HT1080 (cell line): Measurements from ENCODE around the gene POU2F3. TPM values are rescaled to one million over a fixed set of nuclear protein-coding genes. Genes with fewer than 3 reads are reported as not detected.

Experiments
- DNase-seq: peaks from one replicate; pipeline ENCODE4 v3.0.0-alpha.2; 2015; ENCODE audit warnings: low read depth
- small RNA-seq: library from RNA; depleted of rRNA; stranded (forward); fragments of <200 nt; gene quantifications from one replicate; pipeline ENCODE3, GENCODE V24; 2014
- total RNA-seq: library from RNA; depleted of rRNA; stranded (reverse); fragments of >200 nt; shearing (Covaris generic); gene quantifications from 2 replicates; pipeline ENCODE4 v1.2.3, GENCODE V29; 2014; rRNA removed

Gene POU2F3
- total RNA-seq, 1 experiment from 2014 or later = not detected

DNA sequence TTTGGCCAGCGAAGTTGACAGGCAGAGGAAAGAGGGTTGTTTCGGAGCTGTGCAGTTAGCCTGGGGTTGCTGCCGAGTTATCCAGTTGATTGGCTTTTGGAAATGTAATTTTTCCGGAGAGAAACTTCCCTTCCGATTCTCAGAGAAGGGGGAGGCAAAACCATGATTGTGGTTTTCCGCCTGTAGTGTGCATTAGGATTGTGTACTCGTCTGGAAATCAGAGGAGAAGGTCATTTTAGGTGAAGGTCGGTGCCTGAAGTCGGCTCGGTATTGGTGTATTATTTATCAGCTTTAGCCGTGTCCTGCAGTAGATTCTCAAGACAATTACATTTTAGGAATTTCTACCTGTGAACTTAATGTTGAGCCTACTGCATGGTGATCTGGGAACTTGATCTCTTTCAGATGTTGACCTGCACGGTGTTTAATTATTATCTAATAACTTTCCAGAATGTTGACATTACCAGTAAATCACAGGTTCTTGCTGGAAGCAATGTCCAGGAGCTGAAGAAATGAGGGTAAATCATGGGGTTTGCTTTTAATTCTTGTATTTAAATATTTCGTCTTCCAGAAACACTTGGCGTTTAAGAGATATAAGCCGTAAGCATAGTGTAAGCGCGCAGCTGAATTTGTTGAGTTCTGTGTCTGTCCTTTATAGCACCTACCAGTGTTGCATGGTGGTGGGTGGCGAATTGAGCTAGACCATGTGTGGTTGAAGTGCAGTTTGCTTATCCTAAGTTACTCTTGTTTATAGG, 97.6 kb downstream of the POU2F3 start:
- DNase-seq = no peak

DNA sequence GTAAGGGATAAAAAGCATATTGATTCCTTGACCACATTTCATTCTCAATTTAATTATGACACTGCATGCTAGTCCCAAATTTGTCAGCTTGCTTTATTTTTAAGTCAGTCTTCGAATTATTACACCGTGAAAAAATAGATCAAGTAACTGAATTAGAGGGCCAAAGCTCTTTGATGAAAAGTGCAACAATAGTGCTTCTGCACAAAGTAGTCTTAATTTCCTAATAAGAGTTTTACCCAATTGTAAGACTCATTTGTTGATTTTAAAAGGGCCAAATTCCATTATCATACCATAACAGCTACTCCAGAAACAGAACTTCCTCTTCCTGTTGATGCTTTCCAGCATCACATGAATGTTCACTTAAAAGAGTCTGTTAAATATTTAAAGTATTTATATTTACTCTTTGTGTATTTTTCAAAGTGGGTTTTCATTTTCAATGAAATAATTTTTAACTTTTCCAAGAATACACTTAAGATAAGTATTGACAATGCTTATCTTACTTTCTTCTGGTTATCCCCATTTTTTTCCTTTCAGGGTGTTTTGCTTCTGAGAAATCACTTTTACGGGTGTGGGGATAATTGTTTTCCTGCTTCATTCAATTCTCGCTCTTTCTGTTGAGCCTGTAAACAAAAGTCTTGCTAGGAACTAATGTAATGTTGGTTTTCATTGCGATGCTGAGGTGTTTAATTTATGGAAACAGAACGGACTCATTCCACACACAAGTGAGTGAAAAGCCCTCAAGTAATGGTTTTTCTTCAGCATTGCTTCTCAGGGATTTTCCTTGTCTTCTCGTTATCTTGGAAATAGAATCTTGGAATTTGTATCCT, 98.4 kb downstream of the POU2F3 start:
- no peak for DNase-seq

- no peak for DNase-seq
Observed at GRCh38 chr11:120339394-120339890, 99.5 kb downstream of the POU2F3 start.

GRCh38 chr11:120340529-120340928, 100.6 kb downstream of the POU2F3 start:
- no peak for DNase-seq

DNA sequence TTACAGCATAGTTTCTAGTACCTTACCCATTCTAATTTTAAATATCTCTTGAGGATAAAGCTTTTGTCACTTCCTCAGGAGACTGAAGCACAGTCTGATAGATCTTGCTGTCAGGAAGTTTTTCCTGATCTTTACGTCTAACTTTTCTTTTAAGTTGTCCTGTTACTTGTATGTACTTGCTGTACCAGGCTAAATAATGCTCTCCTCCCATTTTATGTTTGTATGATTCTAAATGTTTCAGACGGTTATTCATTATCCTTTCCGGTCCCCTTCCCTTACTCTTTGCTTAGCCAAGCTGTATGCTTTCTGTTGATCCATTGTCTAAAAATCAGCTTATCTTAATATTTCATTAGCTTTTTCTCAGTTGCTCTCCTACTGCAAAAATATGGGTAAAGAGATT, 102.3 kb downstream of the POU2F3 start:
- DNase-seq = no peak

DNA sequence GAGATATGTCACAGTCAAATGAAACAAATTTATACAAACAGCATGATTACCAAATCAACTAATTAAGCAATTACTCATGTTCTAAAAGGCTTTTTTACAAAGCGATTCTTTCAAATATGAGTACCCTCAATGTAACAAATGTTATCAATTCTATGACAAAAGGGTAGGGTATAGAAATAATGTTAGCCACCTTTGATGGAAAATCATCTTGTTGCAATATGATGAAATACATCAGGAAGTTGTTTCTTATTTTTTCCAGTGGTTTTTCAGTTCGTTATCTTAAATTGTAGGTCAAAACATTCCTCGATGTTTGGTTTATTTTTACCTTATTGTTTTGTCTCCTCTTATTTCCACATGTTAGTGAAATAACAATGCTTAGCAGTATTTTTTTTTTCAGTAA, 102.7 kb downstream of the POU2F3 start:
- DNase-seq = no peak

- DNase-seq = no peak
Observed at GRCh38 chr11:120343429-120343828, 103.5 kb downstream of the POU2F3 start.

DNA sequence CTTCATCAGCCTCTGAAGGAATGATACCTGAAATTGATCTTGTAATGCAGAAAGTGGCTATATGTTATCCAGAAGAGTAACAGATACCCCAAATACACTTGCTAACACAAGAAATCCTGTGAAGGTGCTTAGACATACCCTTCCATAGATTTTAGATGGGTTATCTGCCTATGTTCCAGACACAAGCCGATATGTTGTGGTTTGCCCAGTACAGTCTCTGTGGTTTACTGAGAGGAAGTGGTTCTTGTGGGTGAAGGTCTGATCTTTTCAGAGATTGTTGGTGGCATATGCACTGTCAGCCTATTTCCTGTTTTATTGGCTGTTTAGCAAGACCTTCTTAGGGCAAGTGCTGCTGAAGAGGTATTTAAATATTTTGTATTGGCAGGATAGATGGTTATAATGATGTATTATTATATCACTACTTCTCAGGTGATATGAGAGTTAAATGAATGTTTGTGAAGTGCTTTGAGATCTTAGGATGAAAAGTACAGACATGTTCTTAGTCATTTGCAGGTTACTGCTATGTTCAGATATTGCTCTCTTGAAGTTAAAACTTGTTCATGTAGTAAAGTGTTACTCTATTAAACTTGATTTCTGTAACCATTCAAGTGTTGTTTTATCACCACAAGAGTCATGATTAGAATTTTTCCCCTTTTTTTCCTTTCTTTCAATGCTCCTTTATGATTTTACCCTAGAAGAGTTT, 104.5 kb downstream of the POU2F3 start:
- DNase-seq = peak; percentile 89

DNA sequence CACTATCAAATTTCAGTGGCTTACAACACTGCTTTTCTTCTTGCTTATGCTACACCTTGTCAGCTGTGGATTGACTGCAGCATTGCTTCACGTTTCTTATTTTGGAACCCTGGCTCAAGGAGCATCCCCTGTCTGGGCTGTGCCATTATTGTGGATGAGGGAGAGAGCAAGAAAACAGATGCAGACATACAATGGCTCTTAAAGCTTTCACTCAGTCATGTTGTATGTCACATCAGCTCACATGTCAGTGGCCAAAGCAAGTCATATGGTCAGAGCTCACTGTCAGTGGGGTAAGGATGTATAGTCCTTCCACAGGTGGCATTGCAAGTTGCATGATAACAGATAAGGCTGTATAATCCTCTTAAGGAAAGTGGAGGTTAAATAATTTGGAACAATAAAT, 106.3 kb downstream of the POU2F3 start:
- DNase-seq = no peak

GRCh38 chr11:120350637-120351036, 110.7 kb downstream of the POU2F3 start:
- no peak for DNase-seq

- DNase-seq = no peak
Observed at GRCh38 chr11:120352405-120352804, 112.5 kb downstream of the POU2F3 start.

DNA sequence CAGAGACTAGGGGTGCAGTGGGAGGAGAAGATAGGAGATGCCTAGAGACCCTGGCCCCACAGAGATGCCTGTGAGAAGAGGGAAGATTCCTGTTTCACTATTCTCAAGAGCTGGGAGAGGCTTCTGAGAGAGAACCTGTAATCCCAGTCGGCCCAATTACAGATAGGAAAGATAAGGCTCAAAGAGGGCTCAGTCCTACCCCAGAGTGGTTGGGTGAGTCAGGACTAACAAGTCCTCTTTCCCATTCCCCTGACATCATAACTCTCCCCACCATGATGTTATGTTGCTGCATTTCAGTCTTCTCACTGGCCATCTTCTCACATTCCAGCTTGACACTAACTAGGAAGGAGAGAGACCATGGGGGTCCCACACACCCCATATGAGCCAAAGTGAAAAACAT, 114.1 kb downstream of the POU2F3 start:
- no peak for DNase-seq

GRCh38 chr11:120354779-120355178, 114.8 kb downstream of the POU2F3 start:
- no peak for DNase-seq

DNA sequence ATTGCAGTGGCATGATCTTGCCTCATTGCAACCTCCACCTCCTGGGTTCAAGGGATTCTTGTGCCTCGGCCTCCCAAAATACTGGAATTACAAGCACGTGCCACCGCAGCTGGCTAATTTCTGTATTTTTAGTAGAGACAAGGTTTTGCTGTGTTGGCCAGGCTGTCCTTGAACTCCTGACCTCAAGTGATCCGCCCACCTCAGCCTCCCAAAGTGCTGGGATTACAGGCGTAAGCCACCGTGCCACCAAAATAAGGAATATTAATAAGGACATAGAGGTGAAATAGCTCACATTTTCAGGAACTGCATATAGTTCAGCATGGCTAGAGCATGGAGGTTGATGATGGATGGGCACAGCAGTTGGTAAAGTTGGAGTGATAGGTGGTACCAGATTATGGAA, 117.7 kb downstream of the POU2F3 start:
- no peak for DNase-seq

GRCh38 chr11:120358729-120359128, 118.8 kb downstream of the POU2F3 start:
- no peak for DNase-seq

DNA sequence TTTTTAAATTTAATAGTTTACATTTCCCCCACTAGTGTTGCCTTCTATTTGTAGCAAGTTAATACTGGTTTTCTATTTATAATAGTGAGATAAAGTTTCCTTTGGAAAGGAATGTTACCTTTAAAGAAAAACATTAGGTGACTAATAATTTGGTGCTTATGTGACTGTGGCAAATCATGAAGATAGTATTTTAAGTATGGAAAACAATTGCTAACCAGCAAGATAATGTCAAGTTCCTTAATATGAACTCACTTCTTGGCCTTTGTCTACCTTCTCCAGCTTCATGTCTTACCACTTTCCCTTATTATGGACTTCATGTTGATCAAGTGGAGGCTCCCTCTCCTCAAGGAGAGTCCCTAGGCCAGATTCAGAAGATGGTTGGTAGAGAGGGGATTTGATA, 123.5 kb downstream of the POU2F3 start:
- no peak for DNase-seq

GRCh38 chr11:120365512-120365911, 125.6 kb downstream of the POU2F3 start:
- DNase-seq = no peak

Small RNA genes lying within 50 kb of the gene (small RNA-seq; reads per million reads assigned to genes)
- gene RF00100 = 406 reads per million, percentile 98 among the genes with 10 or more reads in this experiment

Other genes with a start within 250 kb of the POU2F3 start
- gene TRIM29, start 102.0 kb upstream of the POU2F3 start, total RNA-seq = 0.07 TPM in 1 of 2 replicates, not detected in the other
- 190 and 227 TPM in 2 replicates for gene OAF, start 29.1 kb upstream of the POU2F3 start, total RNA-seq
- 7.7 and 8.6 TPM in 2 replicates for gene TLCD5, start 85.2 kb downstream of the POU2F3 start, total RNA-seq
- gene ARHGEF12, start 96.3 kb downstream of the POU2F3 start, total RNA-seq = 29.1 and 38.3 TPM in 2 replicates